ENCODE results near the gene SLC39A8. TPM values are rescaled to one million over a fixed set of nuclear protein-coding genes. Genes with fewer than 3 reads are reported as not detected.

The SLC39A8 gene
- total RNA-seq, 1 donor from 2014 or later = 17.1 TPM

DNA sequence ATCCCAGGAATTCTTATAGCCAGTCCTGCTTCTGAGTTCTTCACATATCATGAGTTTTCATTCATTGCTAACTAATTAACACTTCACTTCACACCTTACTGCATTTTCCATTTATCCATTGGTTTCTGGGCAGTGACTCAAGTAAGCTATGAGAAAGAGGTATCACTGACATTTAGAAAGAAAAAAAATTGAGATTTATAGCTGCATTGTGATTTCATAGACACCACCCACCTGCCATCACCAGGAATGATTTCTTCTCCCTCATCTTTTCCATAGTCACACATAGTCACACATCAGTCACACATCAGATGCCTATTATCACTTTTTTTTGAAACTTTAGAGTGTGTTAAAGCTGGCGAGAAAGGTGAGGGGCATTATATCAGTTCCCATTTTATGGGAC lies 121.8 kb downstream of the SLC39A8 start:
- intact Hi-C loops (cut with DNase I) = no loop called here
- no peaks in the 10 kb centered on the region for H3K27me3 ChIP-seq
- DNase-seq (ENCODE audit: low spot score in 2 of 2) = no peak

DNA sequence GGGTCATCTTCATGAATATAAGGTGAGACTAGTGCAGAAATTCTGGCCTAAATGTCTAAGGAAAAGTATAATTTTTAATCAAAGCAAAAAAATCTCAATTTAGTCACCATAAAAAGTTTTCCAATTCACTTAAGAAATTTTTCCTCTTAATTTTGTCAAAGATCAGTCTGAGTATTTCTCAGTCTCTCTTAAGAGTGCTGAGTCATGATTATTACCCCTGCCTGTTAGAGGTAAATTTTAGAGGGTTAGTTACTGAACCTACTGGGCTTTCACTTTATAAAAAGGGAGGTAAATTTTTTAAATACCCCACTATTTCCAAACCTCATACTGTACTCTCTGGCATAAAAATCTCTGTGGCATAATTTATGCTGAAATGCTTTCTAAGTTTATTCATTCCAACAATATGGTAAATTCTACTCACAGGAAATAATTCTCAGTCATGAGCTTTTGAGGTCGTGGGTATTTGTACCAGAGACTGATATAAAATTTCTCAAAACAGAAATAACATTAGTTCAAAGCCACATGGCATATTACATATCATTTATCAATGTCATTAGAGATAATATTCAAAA lies 122.4 kb downstream of the SLC39A8 start:
- no peak for DNase-seq (ENCODE audit: low spot score in 2 of 2)
- intact Hi-C loops (cut with DNase I) = no loop called here
- Histone ChIP-seq H3K27ac (no peak overlapping the region), H3K27me3 (no peaks in the 10 kb centered on the region), H3K4me1 (no peaks in the 10 kb centered on the region), H3K4me3 (no peak overlapping the region), H3K9me3 (no peaks in the 10 kb centered on the region), H3K36me3 (no peaks in the 10 kb centered on the region)
- TF ChIP-seq, protein P1, sequence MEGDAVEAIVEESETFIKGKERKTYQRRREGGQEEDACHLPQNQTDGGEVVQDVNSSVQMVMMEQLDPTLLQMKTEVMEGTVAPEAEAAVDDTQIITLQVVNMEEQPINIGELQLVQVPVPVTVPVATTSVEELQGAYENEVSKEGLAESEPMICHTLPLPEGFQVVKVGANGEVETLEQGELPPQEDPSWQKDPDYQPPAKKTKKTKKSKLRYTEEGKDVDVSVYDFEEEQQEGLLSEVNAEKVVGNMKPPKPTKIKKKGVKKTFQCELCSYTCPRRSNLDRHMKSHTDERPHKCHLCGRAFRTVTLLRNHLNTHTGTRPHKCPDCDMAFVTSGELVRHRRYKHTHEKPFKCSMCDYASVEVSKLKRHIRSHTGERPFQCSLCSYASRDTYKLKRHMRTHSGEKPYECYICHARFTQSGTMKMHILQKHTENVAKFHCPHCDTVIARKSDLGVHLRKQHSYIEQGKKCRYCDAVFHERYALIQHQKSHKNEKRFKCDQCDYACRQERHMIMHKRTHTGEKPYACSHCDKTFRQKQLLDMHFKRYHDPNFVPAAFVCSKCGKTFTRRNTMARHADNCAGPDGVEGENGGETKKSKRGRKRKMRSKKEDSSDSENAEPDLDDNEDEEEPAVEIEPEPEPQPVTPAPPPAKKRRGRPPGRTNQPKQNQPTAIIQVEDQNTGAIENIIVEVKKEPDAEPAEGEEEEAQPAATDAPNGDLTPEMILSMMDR (IDR thresholded peaks at IDR 0.05) = no peak

More for the DNA sequence above, 121.8 kb downstream of the SLC39A8 start:
- TF ChIP-seq, protein P1 (IDR thresholded peaks at IDR 0.05) = no peak
- Histone ChIP-seq H3K27ac (no peak overlapping the region), H3K4me1 (no peaks in the 10 kb centered on the region), H3K9me3 (no peaks in the 10 kb centered on the region), H3K36me3 (no peaks in the 10 kb centered on the region), H3K4me3 (no peak overlapping the region)

DNA sequence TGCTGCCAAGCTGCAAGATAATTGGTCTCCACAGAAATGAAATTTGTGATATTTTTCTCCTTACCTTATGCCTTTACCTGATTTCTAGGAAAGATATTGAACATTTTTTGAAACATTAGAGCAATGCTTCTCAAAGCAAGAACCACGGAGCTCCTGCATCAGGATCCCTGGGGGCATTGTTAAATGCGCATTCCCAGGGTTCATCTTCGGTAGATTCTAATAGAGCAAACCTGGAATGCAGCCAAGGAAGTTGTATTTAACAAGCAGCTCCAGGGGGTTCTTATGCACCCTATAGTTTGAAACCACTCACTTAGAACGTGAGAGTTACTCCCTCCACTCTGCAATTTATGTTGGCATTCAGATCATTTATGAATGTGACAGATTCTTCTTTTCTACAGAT lies 126.2 kb downstream of the SLC39A8 start:
- intact Hi-C loops (cut with DNase I) = no loop called here

GRCh38 chr4:102218656-102219055 lies 126.6 kb downstream of the SLC39A8 start:
- H3K4me3 ChIP-seq = no peak overlapping the region
- no peak for DNase-seq (ENCODE audit: low spot score in 2 of 2)
- H3K27ac ChIP-seq = no peak overlapping the region
- H3K9me3 ChIP-seq = no peaks in the 10 kb centered on the region
- no peaks in the 10 kb centered on the region for H3K27me3 ChIP-seq
- H3K36me3 ChIP-seq = no peaks in the 10 kb centered on the region
- H3K4me1 ChIP-seq = no peaks in the 10 kb centered on the region
- intact Hi-C loops (cut with DNase I) = no loop called here
- TF ChIP-seq, protein P1 (IDR thresholded peaks at IDR 0.05) = no peak

More for the DNA sequence above, 126.2 kb downstream of the SLC39A8 start:
- Histone ChIP-seq H3K4me3 (no peak overlapping the region), H3K4me1 (no peaks in the 10 kb centered on the region), H3K36me3 (no peaks in the 10 kb centered on the region), H3K9me3 (no peaks in the 10 kb centered on the region), H3K27ac (no peak overlapping the region), H3K27me3 (no peaks in the 10 kb centered on the region)
- DNase-seq (ENCODE audit: low spot score in 2 of 2) = no peak
- TF ChIP-seq, protein P1 (IDR thresholded peaks at IDR 0.05) = no peak

DNA sequence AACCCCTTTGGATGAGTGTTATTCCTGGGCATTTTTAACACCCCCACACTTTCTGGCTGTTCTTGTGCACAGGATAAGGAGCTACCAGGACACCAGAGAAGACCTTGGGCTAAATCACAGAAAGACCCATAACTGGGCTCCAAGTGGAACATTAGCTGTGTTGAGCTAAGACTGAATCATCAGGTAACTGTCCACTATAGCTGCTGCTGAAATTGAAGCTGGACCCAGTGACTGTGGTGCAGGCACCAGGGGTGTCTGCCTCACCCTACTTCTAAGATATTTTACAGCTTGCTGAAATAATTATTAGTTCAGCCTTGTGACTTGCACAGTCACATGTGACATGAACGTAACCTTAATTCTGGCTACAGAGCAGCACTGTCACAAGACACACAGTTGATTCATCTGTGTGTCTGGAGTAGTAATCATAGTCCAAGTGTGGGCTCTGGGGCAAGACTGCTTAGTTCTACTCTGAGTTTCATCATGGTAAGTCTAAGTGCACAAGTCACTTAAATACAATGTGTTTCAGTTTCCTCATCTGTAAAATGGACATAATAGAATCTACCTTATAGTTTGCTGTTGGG lies 127.4 kb downstream of the SLC39A8 start:
- intact Hi-C loops (cut with DNase I) = no loop called here
- no peak overlapping the region for H3K4me3 ChIP-seq
- no peaks in the 10 kb centered on the region for H3K27me3 ChIP-seq
- TF ChIP-seq, protein P1 (IDR thresholded peaks at IDR 0.05) = no peak
- no peak overlapping the region for H3K27ac ChIP-seq
- no peaks in the 10 kb centered on the region for H3K4me1 ChIP-seq
- no peak for DNase-seq (ENCODE audit: low spot score in 2 of 2)
- H3K9me3 ChIP-seq = no peaks in the 10 kb centered on the region
- H3K36me3 ChIP-seq = no peaks in the 10 kb centered on the region
